NT2/D1 (cell line): ENCODE measurements around the gene CCNG2.

Experiments used
- YY1 ChIP-seq: IDR thresholded peaks from 2 replicates; pipeline ENCODE4 v1.6.1; 2011; ENCODE audit not compliant: insufficient read length, insufficient read depth
- ZNF274 ChIP-seq: IDR thresholded peaks from 2 replicates; pipeline ENCODE4 v1.6.1; 2011; ENCODE audit warnings: mild to moderate bottlenecking, low read depth, low read length

GRCh38 chr4:77147079-77147782, 9.8 kb upstream of the CCNG2 start:
- TF ChIP-seq YY1 (no peak), ZNF274 (no peak)
